Left hindlimb (tissue), 1 donor: ENCODE data around the gene EIF2AK2.
A peak's percentile ranks its signal among the peaks of the same experiment; 100 is the strongest.

Experiments
- DNase-seq: peaks from one replicate; pipeline ENCODE4 v3.0.0-alpha.2; 2018

The EIF2AK2 gene

GRCh38 chr2:37098416-37099118, 58.2 kb downstream of the EIF2AK2 start:
- no peak for DNase-seq

- no peak for DNase-seq
Measured at GRCh38 chr2:37096568-37096967, 60.2 kb downstream of the EIF2AK2 start.

- no peak for DNase-seq
Measured at GRCh38 chr2:37091873-37092272, 64.9 kb downstream of the EIF2AK2 start.

GRCh38 chr2:37090019-37090477, 66.7 kb downstream of the EIF2AK2 start:
- no peak for DNase-seq

- DNase-seq, result no peak
Measured at GRCh38 chr2:37085731-37086147, 71.0 kb downstream of the EIF2AK2 start.

- DNase-seq, result no peak
Measured at GRCh38 chr2:37084797-37085196, 72.0 kb downstream of the EIF2AK2 start.

- peak; percentile 97 for DNase-seq
Measured at GRCh38 chr2:37083873-37084794, 72.6 kb downstream of the EIF2AK2 start, which contains the start of the genes GPATCH11 and HEATR5B. Gene GPATCH11 (plus strand): TSS chr2:37084518. CDS start chr2:37088382, 3,864 bp downstream. Gene HEATR5B (minus strand): TSS chr2:37084372. CDS start chr2:37083414, 958 bp downstream.

GRCh38 chr2:37080689-37081088, 76.1 kb downstream of the EIF2AK2 start:
- DNase-seq, result no peak

GRCh38 chr2:37080266-37080665, 76.5 kb downstream of the EIF2AK2 start:
- no peak for DNase-seq

- no peak for DNase-seq
Measured at GRCh38 chr2:37070931-37071330, 85.8 kb downstream of the EIF2AK2 start.

- no peak for DNase-seq
Measured at GRCh38 chr2:37068686-37069085, 88.1 kb downstream of the EIF2AK2 start.

GRCh38 chr2:37061776-37062175, 95.0 kb downstream of the EIF2AK2 start:
- DNase-seq, result no peak

GRCh38 chr2:37061013-37061711, 95.6 kb downstream of the EIF2AK2 start:
- DNase-seq, result no peak

- no peak for DNase-seq
Measured at GRCh38 chr2:37060446-37060845, 96.3 kb downstream of the EIF2AK2 start.

- no peak for DNase-seq
Measured at GRCh38 chr2:37059841-37060240, 96.9 kb downstream of the EIF2AK2 start.

GRCh38 chr2:37052600-37053332, 104.0 kb downstream of the EIF2AK2 start:
- DNase-seq, result no peak
